ENCODE data around the gene POLDIP3. TPM values are rescaled to one million over a fixed set of nuclear protein-coding genes. Genes with fewer than 3 reads are reported as not detected.

POLDIP3 gene, protein sequence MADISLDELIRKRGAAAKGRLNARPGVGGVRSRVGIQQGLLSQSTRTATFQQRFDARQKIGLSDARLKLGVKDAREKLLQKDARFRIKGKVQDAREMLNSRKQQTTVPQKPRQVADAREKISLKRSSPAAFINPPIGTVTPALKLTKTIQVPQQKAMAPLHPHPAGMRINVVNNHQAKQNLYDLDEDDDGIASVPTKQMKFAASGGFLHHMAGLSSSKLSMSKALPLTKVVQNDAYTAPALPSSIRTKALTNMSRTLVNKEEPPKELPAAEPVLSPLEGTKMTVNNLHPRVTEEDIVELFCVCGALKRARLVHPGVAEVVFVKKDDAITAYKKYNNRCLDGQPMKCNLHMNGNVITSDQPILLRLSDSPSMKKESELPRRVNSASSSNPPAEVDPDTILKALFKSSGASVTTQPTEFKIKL
- total RNA-seq = 36.4 TPM

DNA sequence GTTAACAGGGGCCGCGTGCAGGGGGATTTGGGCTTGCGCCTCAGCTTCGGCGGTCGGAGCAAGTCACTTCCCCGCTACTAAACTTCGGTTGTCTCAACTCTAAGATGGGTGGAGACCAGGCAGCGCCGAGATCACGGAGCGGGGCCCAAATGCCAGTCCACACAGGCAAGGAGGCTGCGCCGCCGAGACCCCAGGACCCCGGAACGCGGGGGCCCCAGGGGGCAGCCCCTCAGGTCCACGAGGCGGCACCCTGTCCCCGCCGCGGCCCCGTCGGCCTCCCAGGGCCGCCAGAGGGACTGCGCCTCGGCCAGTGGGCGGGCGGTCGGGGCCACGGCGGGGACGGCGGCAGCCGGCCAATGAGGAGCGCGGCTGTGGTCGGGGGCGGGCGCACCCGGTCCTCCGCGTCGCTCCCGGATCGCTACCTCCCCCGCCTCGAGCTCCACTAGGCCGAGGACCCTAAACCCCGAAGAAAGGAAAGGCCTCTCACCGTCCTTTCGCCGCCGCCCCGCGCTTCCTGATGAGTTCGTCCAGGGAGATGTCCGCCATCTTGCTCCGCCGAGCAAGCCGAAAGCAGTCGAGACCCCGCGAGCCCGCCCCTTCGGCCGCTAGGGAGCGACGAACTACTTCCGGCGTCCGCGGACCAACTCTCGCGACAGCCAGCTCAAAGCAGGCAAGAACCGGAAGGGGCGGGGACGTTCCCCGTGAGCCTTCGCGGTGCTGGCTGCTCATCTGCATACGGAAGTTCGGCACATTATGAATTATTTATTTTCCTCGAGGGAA is at the start of gene POLDIP3:
POLDIP3 (minus strand) TSS at position 572 of the 780 bp plus-strand sequence; CDS start at position 546, 26 bp downstream.

DNA sequence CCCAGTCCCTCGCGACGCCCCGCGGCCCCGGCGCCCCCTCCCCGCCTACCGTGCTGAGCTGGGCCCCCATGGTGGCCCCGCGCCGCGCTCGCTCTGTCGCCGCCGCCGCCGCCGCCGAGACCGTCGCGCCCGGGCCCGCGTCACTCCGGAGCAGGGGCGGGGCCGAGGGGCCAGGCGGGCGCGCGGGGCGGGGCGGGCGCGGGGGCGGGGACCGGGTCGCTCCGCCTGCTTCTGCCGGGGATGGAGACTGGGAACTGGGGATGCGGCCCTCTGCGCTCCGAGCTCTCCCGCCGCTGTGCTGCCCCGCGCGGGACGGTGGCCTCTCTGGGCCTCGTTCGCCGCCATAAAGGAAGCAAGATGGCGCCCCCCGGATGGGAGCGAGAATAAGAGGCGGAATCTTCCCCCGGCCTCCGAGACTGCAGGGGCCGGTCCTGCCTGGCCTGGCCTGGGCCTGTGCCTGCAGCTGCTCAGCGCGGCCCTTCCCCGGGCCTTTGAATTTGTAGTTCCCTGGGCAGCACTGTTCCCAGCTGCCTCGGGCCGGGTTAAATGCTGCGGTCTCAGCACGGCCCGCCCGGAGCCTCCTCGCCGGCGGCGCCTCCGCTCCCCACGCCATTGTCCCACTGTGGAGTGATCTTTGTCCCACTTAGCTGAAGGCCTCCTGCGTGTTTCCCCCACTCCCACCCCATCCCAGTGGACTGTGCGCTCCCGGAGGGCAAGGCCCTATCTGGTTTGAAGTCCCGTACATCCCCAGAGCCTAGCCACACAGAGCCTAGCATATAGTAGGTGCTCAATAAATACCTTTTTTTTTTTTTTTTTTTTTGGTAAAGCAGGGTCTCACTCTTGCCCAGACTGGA is 34.8 kb upstream of the POLDIP3 start, which contains the start of gene CYB5R3:
CYB5R3 (minus strand) TSS at position 147 of the 854 bp plus-strand sequence; CDS start at position 70, 77 bp downstream.

GRCh38 chr22:42553475-42554361 is 61.0 kb downstream of the POLDIP3 start, which contains the start of gene SERHL2:
SERHL2 (plus strand) TSS chr22:42553956; CDS start chr22:42554021, 65 bp downstream.

Small RNA genes within 50 kb of the gene (small RNA-seq; reads per million reads assigned to genes)
- gene RN7SKP80 (0.13 reads per million), gene RNU6-513P (not detected)

Other genes starting within 250 kb of the POLDIP3 start
- 1.6 TPM for gene NFAM1, start 182.5 kb downstream of the POLDIP3 start, total RNA-seq
- 20.8 TPM for gene RRP7A, start 95.1 kb downstream of the POLDIP3 start, total RNA-seq
- 4.4 TPM for gene SERHL2, start 60.9 kb downstream of the POLDIP3 start, total RNA-seq
- 1.6 TPM for gene ATP5MGL, start 25.7 kb upstream of the POLDIP3 start, total RNA-seq
- 21.2 TPM for gene CYB5R3, start 34.5 kb upstream of the POLDIP3 start, total RNA-seq
- 0.92 TPM for gene A4GALT, start 106.0 kb upstream of the POLDIP3 start, total RNA-seq
- 46.6 TPM for gene ARFGAP3, start 242.4 kb upstream of the POLDIP3 start, total RNA-seq